Neural cell (in vitro differentiated cells): ENCODE data around the gene LKAAEAR1. TPM values are rescaled to one million over a fixed set of nuclear protein-coding genes. Genes with fewer than 3 reads are reported as not detected.

Experiments used
- H2AFZ ChIP-seq: fragments of 200-600, 300-800 bp; sonication (generic), shearing (Covaris generic); 2 replicates; pipeline ENCODE4 v1.6.0; 2014; ENCODE audit warnings: low read depth, mild to moderate bottlenecking, antibody characterized with exemption, low read length, moderate library complexity
- H3F3A ChIP-seq: fragments of 200-600 bp; shearing (Covaris generic); 2 replicates; pipeline ENCODE4 v1.6.1; 2016; ENCODE audit warnings: mild to moderate bottlenecking, moderate library complexity, mixed read lengths, antibody characterized with exemption, low read length; ENCODE audit not compliant: insufficient read depth, poor library complexity, severe bottlenecking
- H3K27ac ChIP-seq: fragments of 200-600, 300-800 bp; sonication (generic), shearing (Covaris generic); 2 replicates; pipeline ENCODE4 v1.5.1; 2014; ENCODE audit warnings: mild to moderate bottlenecking, low read length, moderate library complexity
- H3K27me3 ChIP-seq: fragments of 300-800, 200-600 bp; sonication (generic), shearing (Covaris generic); 2 replicates; pipeline ENCODE4 v1.6.0; 2014; ENCODE audit warnings: mild to moderate bottlenecking, low read depth, low read length, moderate library complexity; ENCODE audit not compliant: insufficient read depth
- H3K36me3 ChIP-seq: fragments of 300-800, 200-600 bp; sonication (generic), shearing (Covaris generic); 2 replicates; pipeline ENCODE4 v1.5.1; 2014; ENCODE audit warnings: mild to moderate bottlenecking, antibody characterized with exemption, low read length, moderate library complexity; ENCODE audit not compliant: insufficient read depth
- H3K4me2 ChIP-seq: fragments of 300-800, 200-600 bp; sonication (generic), shearing (Covaris generic); 2 replicates; pipeline ENCODE4 v1.6.0; 2014; ENCODE audit warnings: mild to moderate bottlenecking, low read length
- H3K4me3 ChIP-seq: fragments of 300-800, 200-600 bp; sonication (generic), shearing (Covaris generic); 2 replicates; pipeline ENCODE4 v1.5.1; 2014; ENCODE audit warnings: mild to moderate bottlenecking, low read length, moderate library complexity
- H3K79me2 ChIP-seq: fragments of 200-600 bp; shearing (Covaris generic); replicated peaks from 2 replicates; pipeline ENCODE4 v1.6.0; 2014; ENCODE audit warnings: mild to moderate bottlenecking, low read length, moderate library complexity; ENCODE audit not compliant: insufficient read depth
- H3K9ac ChIP-seq: fragments of 300-800, 200-600 bp; sonication (generic), shearing (Covaris generic); 2 replicates; pipeline ENCODE4 v1.6.1; 2016; ENCODE audit warnings: mild to moderate bottlenecking, low read length, mixed read lengths
- H3K9me2 ChIP-seq: fragments of 200-600 bp; shearing (Covaris generic); 2 replicates; pipeline ENCODE4 v1.6.1; 2016; ENCODE audit warnings: mild to moderate bottlenecking, low read length, mixed read lengths; ENCODE audit not compliant: insufficient read depth
- H3K9me3 ChIP-seq: fragments of 200-600, 300-800 bp; sonication (generic), shearing (Covaris generic); 2 replicates; pipeline ENCODE4 v1.6.1; 2016; ENCODE audit warnings: mild to moderate bottlenecking, mixed run types, low read length, moderate library complexity, mixed read lengths
- H4K20me1 ChIP-seq: fragments of 200-600 bp; shearing (Covaris generic); 2 replicates; pipeline ENCODE4 v1.6.1; 2016; ENCODE audit warnings: mild to moderate bottlenecking, mixed run types; ENCODE audit not compliant: insufficient read depth
- EP300 ChIP-seq: fragments of 450-650 bp; conservative IDR thresholded peaks from 2 replicates; pipeline ENCODE4 v1.6.1; 2014; ENCODE audit warnings: antibody characterized with exemption, mild to moderate bottlenecking, moderate library complexity; ENCODE audit not compliant: poor library complexity, severe bottlenecking
- EZH2 ChIP-seq: fragments of 200-600, 300-800 bp; shearing (Covaris generic), sonication (generic); IDR thresholded peaks from 2 replicates; pipeline ENCODE4 v1.6.1; 2014; ENCODE audit warnings: antibody characterized with exemption, low read length, borderline replicate concordance, mild to moderate bottlenecking; ENCODE audit not compliant: insufficient read depth, poor library complexity, severe bottlenecking
- MXI1 ChIP-seq: fragments of 450-650 bp; conservative IDR thresholded peaks from 2 replicates; pipeline ENCODE4 v1.6.1; 2014; ENCODE audit warnings: antibody characterized with exemption, mild to moderate bottlenecking; ENCODE audit not compliant: poor library complexity, severe bottlenecking
- POLR2AphosphoS5 ChIP-seq: IDR thresholded peaks from 2 replicates; pipeline ENCODE4 v1.6.1; 2012
- RAD21 ChIP-seq: fragments of 450-650 bp; conservative IDR thresholded peaks from 2 replicates; pipeline ENCODE4 v1.6.1; 2014; ENCODE audit warnings: antibody characterized with exemption, mild to moderate bottlenecking, moderate library complexity
- SMC3 ChIP-seq: fragments of 450-650 bp; conservative IDR thresholded peaks from 2 replicates; pipeline ENCODE4 v1.6.1; 2014; ENCODE audit warnings: antibody characterized with exemption, mild to moderate bottlenecking, moderate library complexity; ENCODE audit not compliant: poor library complexity
- TAF1 ChIP-seq: IDR thresholded peaks from 2 replicates; pipeline ENCODE4 v1.6.1; 2012; ENCODE audit warnings: low read depth
- polyA plus RNA-seq: library from polyadenylated mRNA; depleted of rRNA; stranded (reverse); fragments of >200 nt; gene quantifications from 2 replicates; pipeline ENCODE4 v1.2.3, GENCODE V29; 2014
- TF ChIP-seq, protein P1 (sequence below): IDR thresholded peaks from 2 replicates; pipeline ENCODE4 v1.6.1; 2012; ENCODE audit warnings: borderline replicate concordance
- TF ChIP-seq, protein P2 (sequence below): fragments of 450-650 bp; IDR thresholded peaks from 2 replicates; pipeline ENCODE4 v1.5.1; 2014; ENCODE audit warnings: antibody characterized with exemption, mild to moderate bottlenecking, moderate library complexity; ENCODE audit not compliant: poor library complexity, severe bottlenecking

The LKAAEAR1 gene
- polyA plus RNA-seq, 1 donor from 2014 or later = 9.3 TPM

DNA sequence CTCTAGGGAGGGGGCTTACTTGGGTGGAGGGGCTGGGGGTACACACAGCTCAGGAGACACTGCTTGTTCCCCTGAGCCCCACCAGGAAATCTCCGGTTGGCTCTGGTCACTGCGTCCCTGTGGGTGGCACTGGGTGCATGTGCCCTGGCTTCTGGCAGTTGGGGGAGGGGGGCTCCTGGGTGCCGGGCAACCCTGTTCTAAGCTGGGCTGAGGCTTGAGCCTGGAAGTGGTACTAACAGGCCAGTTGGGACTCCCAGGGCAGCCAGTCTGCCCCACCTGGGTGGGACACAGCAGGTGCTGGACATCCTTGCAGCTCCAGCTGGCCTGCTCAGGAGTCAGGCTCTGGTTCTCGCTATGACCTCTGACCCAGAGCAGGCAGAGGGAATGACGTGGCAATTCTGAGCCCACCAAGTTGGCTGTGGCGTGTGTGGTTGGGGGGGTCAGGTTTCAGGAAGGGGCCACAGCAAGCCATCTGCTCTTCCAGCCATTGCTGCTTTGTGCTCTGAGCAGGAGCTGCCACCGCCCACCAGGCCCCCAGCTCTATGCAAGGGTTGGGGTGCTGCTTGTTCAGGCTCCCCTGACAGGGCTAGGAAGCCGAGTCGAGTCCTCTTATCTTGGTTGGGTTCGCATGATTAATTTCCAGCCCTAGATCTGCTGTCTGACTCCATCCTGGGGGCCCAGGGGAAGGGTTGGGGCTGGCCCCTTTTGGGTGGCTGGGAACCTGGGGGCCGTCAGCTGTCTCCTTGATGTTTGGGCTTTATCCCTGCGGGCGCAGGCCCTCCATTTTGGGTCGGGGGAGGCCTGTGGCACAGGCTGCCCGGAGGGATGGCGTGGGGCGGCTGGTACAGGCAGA, 47.6 kb downstream of the LKAAEAR1 start:
- no peak for TF ChIP-seq EZH2
- no peak for TF ChIP-seq TAF1
- TF ChIP-seq RAD21 = no peak
- TF ChIP-seq, protein P1, sequence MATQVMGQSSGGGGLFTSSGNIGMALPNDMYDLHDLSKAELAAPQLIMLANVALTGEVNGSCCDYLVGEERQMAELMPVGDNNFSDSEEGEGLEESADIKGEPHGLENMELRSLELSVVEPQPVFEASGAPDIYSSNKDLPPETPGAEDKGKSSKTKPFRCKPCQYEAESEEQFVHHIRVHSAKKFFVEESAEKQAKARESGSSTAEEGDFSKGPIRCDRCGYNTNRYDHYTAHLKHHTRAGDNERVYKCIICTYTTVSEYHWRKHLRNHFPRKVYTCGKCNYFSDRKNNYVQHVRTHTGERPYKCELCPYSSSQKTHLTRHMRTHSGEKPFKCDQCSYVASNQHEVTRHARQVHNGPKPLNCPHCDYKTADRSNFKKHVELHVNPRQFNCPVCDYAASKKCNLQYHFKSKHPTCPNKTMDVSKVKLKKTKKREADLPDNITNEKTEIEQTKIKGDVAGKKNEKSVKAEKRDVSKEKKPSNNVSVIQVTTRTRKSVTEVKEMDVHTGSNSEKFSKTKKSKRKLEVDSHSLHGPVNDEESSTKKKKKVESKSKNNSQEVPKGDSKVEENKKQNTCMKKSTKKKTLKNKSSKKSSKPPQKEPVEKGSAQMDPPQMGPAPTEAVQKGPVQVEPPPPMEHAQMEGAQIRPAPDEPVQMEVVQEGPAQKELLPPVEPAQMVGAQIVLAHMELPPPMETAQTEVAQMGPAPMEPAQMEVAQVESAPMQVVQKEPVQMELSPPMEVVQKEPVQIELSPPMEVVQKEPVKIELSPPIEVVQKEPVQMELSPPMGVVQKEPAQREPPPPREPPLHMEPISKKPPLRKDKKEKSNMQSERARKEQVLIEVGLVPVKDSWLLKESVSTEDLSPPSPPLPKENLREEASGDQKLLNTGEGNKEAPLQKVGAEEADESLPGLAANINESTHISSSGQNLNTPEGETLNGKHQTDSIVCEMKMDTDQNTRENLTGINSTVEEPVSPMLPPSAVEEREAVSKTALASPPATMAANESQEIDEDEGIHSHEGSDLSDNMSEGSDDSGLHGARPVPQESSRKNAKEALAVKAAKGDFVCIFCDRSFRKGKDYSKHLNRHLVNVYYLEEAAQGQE = no peak
- no peak for TF ChIP-seq MXI1
- TF ChIP-seq POLR2AphosphoS5 = no peak
- TF ChIP-seq, protein P2, sequence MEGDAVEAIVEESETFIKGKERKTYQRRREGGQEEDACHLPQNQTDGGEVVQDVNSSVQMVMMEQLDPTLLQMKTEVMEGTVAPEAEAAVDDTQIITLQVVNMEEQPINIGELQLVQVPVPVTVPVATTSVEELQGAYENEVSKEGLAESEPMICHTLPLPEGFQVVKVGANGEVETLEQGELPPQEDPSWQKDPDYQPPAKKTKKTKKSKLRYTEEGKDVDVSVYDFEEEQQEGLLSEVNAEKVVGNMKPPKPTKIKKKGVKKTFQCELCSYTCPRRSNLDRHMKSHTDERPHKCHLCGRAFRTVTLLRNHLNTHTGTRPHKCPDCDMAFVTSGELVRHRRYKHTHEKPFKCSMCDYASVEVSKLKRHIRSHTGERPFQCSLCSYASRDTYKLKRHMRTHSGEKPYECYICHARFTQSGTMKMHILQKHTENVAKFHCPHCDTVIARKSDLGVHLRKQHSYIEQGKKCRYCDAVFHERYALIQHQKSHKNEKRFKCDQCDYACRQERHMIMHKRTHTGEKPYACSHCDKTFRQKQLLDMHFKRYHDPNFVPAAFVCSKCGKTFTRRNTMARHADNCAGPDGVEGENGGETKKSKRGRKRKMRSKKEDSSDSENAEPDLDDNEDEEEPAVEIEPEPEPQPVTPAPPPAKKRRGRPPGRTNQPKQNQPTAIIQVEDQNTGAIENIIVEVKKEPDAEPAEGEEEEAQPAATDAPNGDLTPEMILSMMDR = no peak
- no peak for TF ChIP-seq EP300
- TF ChIP-seq SMC3 = no peak
- no peaks in the 10 kb centered on the region for H3K36me3 ChIP-seq
- no peak overlapping the region for H3K27ac ChIP-seq
- H3K4me3 ChIP-seq = no peak overlapping the region
- H3K79me2 ChIP-seq = no peaks in the 10 kb centered on the region
- no peaks in the 10 kb centered on the region for H3F3A ChIP-seq
- no peaks in the 10 kb centered on the region for H3K9me2 ChIP-seq
- H3K4me2 ChIP-seq = no peak overlapping the region
- no peak overlapping the region for H2AFZ ChIP-seq
- H3K27me3 ChIP-seq = peaks cover 48% of the 10 kb centered on the region
- H3K9me3 ChIP-seq = no peaks in the 10 kb centered on the region
- no peaks in the 10 kb centered on the region for H4K20me1 ChIP-seq
- H3K9ac ChIP-seq = no peak overlapping the region

GRCh38 chr20:64035933-64036345, 48.3 kb downstream of the LKAAEAR1 start, which contains the start of gene C20orf204:
TSS of gene C20orf204 (plus strand) at chr20:64036182. CDS start at chr20:64036324, 142 bp downstream.
- Histone ChIP-seq H3K36me3 (no peaks in the 10 kb centered on the region), H2AFZ (no peak within 1 kb of the TSS), H3K4me2 (no peak within 1 kb of the TSS), H3K79me2 (no peaks in the 10 kb centered on the region), H3K9me3 (no peaks in the 10 kb centered on the region), H3K27ac (no peak within 1 kb of the TSS), H3K27me3 (peaks cover 42% of the 10 kb centered on the region), H3K4me3 (no peak within 1 kb of the TSS), H3K9me2 (no peaks in the 10 kb centered on the region), H3F3A (no peaks in the 10 kb centered on the region), H3K9ac (no peak within 1 kb of the TSS), H4K20me1 (no peaks in the 10 kb centered on the region)
- TF ChIP-seq EP300 = no peak
- TF ChIP-seq MXI1 = no peak
